NCI-H524 treated with DMSO at 0.1 percent for 48 hours (cell line): ENCODE measurements around the gene CTTN.
A peak's percentile ranks its signal among the peaks of the same experiment; 100 is the strongest.

Source experiments
- DNase-seq: peaks from one replicate; lab custom pipeline; 2025; lab: John Stamatoyannopoulos, UW

CTTN gene

DNA sequence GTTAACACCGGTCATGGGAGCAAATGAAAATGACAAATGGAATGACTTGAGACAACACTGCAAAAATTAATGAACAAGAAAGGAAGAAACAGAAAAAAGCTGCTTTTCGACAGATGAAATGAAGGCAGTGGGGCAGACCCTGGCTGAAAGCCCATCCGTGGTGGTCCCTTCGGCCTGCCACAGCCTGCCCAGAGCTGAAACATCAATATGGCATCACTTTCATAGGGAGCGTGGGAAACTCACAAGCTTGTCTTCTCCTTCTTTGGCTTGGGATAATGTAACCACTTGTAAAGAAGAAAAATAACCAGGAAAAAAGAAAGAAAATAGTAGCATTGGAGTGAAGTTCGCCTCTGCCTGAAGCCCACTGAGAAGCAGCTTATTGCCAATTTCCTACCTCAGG lies 78.8 kb downstream of the CTTN start:
- DNase-seq = no peak

- peak; percentile 74 for DNase-seq
Observed at GRCh38 chr11:70477609-70478008, 79.3 kb downstream of the CTTN start.

- DNase-seq = no peak
Observed at GRCh38 chr11:70478166-70478890, 80.0 kb downstream of the CTTN start.

- DNase-seq = no peak
Observed at GRCh38 chr11:70480711-70481110, 82.4 kb downstream of the CTTN start.

- DNase-seq = no peak
Observed at GRCh38 chr11:70481625-70482528, 83.5 kb downstream of the CTTN start.

DNA sequence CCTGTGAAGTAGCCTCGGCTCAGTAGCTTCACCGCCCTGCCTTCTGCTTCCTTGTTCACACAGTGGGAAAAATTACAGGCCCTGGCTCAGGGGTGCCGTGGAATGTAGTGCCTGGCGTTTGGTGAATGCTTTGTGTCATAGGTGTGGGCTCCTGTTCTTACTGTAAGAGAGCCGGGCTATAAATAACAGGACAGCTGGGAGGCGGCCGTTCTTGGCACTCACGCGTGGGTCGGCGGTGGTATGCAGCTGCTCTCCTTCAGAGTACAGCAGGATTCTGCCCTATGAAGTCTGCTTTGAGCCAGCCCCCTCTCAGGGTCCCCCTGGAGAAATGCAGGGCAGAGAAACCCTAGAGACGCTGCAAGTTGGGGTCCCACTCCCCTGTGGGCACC lies 84.2 kb downstream of the CTTN start:
- no peak for DNase-seq

GRCh38 chr11:70483077-70483861 lies 84.9 kb downstream of the CTTN start:
- DNase-seq = no peak

GRCh38 chr11:70483917-70484316 lies 85.6 kb downstream of the CTTN start:
- no peak for DNase-seq

- DNase-seq = no peak
Observed at GRCh38 chr11:70485326-70486025, 87.1 kb downstream of the CTTN start.

DNA sequence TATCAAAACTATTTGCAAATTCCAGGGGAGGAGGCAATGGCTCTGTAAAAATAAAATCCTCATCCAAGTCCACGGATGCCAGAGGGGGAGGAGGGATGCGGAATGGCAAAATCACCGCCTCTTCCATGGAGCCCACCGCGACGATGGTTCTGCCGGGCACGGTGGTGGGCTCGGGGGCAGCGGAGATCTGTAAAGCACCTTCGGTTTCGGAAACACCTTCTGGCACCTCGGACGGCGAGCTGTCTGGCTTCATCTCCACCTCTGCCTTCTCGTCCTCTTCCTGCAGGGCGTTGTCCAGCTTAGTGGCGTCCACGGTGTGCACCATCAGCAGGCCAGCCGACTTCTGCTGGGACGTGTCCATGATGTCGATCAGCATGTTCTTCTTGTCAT lies 87.7 kb downstream of the CTTN start:
- DNase-seq = no peak
